GM06990 (cell line): ENCODE results near the gene FZR1.

Experiments
- DNase-seq: peaks from one replicate; pipeline ENCODE4 v3.0.0-alpha.2; 2011; ENCODE audit not compliant: insufficient read length; ENCODE audit errors: extremely low read depth
- H3K27me3 ChIP-seq: replicated peaks from 2 replicates; pipeline ENCODE4 v1.6.0; 2011; ENCODE audit warnings: low read length; ENCODE audit not compliant: control insufficient read depth, insufficient read depth
- H3K36me3 ChIP-seq: 2 replicates; pipeline ENCODE4 v1.5.1; 2011; ENCODE audit warnings: low read length; ENCODE audit not compliant: control insufficient read depth, insufficient read depth
- H3K4me3 ChIP-seq: replicated peaks from 2 replicates; pipeline ENCODE4 v1.5.1; 2011; ENCODE audit warnings: low read depth, mild to moderate bottlenecking, control low read depth, low read length
- TF ChIP-seq, protein P1 (sequence below): IDR thresholded peaks from 2 replicates; pipeline ENCODE4 v1.5.1; 2011; ENCODE audit warnings: low read length, control low read depth, mild to moderate bottlenecking, inconsistent platforms; ENCODE audit not compliant: insufficient read depth, poor library complexity, severe bottlenecking

The FZR1 gene

DNA sequence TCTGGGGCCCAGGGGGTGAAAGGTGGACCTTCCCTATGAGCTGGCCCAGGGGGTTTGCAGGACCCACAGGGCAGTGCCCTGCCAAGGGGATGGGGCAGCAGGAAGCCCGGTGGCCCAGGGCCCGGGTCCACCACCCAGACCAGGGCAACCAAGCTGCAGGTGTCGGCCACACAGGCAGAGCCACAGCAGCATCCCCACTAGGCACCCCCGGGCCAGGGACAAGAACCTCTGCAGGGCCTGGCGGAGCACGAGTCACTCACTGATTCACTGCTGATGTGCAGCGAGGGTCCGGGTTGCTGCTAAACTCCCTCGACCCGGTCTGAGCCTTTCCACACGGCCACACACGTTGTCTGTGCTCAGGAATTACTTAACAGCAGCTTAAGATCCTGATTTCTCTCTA is 8.8 kb downstream of the FZR1 start:
- H3K36me3 ChIP-seq, result peaks cover 2% of the 10 kb centered on the region
- H3K27me3 ChIP-seq, result no peaks in the 10 kb centered on the region
- DNase-seq, result no peak
- H3K4me3 ChIP-seq, result no peak overlapping the region
- TF ChIP-seq, protein P1, sequence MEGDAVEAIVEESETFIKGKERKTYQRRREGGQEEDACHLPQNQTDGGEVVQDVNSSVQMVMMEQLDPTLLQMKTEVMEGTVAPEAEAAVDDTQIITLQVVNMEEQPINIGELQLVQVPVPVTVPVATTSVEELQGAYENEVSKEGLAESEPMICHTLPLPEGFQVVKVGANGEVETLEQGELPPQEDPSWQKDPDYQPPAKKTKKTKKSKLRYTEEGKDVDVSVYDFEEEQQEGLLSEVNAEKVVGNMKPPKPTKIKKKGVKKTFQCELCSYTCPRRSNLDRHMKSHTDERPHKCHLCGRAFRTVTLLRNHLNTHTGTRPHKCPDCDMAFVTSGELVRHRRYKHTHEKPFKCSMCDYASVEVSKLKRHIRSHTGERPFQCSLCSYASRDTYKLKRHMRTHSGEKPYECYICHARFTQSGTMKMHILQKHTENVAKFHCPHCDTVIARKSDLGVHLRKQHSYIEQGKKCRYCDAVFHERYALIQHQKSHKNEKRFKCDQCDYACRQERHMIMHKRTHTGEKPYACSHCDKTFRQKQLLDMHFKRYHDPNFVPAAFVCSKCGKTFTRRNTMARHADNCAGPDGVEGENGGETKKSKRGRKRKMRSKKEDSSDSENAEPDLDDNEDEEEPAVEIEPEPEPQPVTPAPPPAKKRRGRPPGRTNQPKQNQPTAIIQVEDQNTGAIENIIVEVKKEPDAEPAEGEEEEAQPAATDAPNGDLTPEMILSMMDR, result no peak

GRCh38 chr19:3515891-3516422 is 9.8 kb downstream of the FZR1 start:
- DNase-seq, result no peak
- Histone ChIP-seq H3K36me3 (peaks cover 2% of the 10 kb centered on the region), H3K27me3 (no peaks in the 10 kb centered on the region), H3K4me3 (no peak overlapping the region)
- TF ChIP-seq, protein P1, result no peak

GRCh38 chr19:3516675-3517207 is 10.6 kb downstream of the FZR1 start:
- TF ChIP-seq, protein P1, result no peak
- Histone ChIP-seq H3K36me3 (peaks cover 2% of the 10 kb centered on the region), H3K4me3 (no peak overlapping the region), H3K27me3 (no peaks in the 10 kb centered on the region)
- DNase-seq, result peak; percentile 56

- Histone ChIP-seq H3K36me3 (peaks cover 2% of the 10 kb centered on the region), H3K27me3 (no peaks in the 10 kb centered on the region), H3K4me3 (no peak overlapping the region)
- TF ChIP-seq, protein P1, result no peak
- no peak for DNase-seq
Observed at GRCh38 chr19:3517638-3518037, 11.5 kb downstream of the FZR1 start.

GRCh38 chr19:3518255-3518654 is 12.1 kb downstream of the FZR1 start:
- Histone ChIP-seq H3K4me3 (no peak overlapping the region), H3K36me3 (peaks cover 2% of the 10 kb centered on the region), H3K27me3 (no peaks in the 10 kb centered on the region)
- TF ChIP-seq, protein P1, result no peak
- no peak for DNase-seq

- DNase-seq, result no peak
- Histone ChIP-seq H3K27me3 (no peaks in the 10 kb centered on the region), H3K36me3 (peaks cover 5% of the 10 kb centered on the region), H3K4me3 (no peak overlapping the region)
- TF ChIP-seq, protein P1, result no peak
Observed at GRCh38 chr19:3518659-3519058, 12.5 kb downstream of the FZR1 start.
